Fibroblast of pulmonary artery (primary cell): ENCODE measurements around the gene UTRN.

ENCODE experiments used
- DNase-seq: peaks from one replicate; pipeline ENCODE4 v3.0.0-alpha.2; 2010; ENCODE audit warnings: low read depth
- H3K4me3 ChIP-seq: replicated peaks from 2 replicates; pipeline ENCODE4 v1.5.1; 2011; ENCODE audit warnings: low read depth, mild to moderate bottlenecking, control low read depth, low read length, moderate library complexity
- TF ChIP-seq, protein P1 (sequence below): IDR thresholded peaks from 2 replicates; pipeline ENCODE4 v1.5.1; 2011; ENCODE audit warnings: mild to moderate bottlenecking, control low read depth, low read length, inconsistent platforms; ENCODE audit errors: missing control alignments

Gene UTRN

DNA sequence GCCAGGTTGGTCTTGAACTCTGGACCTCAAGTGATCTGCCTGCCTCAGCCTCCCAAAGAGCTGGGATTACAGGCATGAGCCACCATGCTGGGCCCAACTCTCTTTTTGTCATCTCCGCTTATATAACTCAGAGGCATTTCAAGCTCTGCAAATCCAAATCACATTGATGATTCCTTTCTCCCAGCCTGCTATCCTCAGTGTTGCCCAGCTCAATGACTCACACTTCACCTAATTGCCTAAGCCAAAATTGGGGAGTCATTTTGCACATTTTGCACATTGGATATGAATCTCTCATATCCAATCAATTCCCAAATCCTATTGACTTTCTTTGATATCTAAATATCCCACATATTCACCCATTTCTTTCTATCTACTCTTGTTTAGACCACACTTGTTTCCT lies 3.9 kb downstream of the UTRN start:
- TF ChIP-seq, protein P1, sequence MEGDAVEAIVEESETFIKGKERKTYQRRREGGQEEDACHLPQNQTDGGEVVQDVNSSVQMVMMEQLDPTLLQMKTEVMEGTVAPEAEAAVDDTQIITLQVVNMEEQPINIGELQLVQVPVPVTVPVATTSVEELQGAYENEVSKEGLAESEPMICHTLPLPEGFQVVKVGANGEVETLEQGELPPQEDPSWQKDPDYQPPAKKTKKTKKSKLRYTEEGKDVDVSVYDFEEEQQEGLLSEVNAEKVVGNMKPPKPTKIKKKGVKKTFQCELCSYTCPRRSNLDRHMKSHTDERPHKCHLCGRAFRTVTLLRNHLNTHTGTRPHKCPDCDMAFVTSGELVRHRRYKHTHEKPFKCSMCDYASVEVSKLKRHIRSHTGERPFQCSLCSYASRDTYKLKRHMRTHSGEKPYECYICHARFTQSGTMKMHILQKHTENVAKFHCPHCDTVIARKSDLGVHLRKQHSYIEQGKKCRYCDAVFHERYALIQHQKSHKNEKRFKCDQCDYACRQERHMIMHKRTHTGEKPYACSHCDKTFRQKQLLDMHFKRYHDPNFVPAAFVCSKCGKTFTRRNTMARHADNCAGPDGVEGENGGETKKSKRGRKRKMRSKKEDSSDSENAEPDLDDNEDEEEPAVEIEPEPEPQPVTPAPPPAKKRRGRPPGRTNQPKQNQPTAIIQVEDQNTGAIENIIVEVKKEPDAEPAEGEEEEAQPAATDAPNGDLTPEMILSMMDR = no peak
- H3K4me3 ChIP-seq = no peak overlapping the region
- no peak for DNase-seq

DNA sequence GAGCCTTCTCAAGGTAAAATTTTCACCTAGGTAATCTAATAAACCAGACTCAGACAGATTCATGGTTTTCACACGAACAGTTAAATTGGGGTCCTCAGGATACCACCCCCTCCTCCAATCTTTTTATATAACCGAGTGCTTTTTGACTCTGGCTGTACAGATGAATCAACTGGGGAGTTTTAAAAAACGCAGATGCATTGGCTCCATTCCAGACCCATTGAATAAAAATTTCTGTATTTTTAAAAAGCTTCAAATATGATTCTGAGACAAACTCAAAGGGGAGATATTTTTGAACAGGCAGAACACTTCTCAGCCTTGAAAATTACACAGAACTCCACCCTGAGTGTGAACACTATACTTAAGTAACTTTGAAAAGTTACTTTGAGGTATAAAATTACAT lies 7.2 kb downstream of the UTRN start:
- TF ChIP-seq, protein P1 = no peak
- no peak for DNase-seq
- no peak overlapping the region for H3K4me3 ChIP-seq

GRCh38 chr6:144294016-144294415 lies 8.9 kb downstream of the UTRN start:
- DNase-seq = peak; percentile 91
- H3K4me3 ChIP-seq = no peak overlapping the region
- TF ChIP-seq, protein P1 = no peak

- TF ChIP-seq, protein P1 = no peak
- no peak overlapping the region for H3K4me3 ChIP-seq
- no peak for DNase-seq
Observed at GRCh38 chr6:144295211-144295610, 10.1 kb downstream of the UTRN start.

GRCh38 chr6:144295981-144296767 lies 11.0 kb downstream of the UTRN start:
- TF ChIP-seq, protein P1 = no peak
- no peak overlapping the region for H3K4me3 ChIP-seq
- DNase-seq = no peak

- no peak overlapping the region for H3K4me3 ChIP-seq
- TF ChIP-seq, protein P1 = no peak
- peak; percentile 30 for DNase-seq
Observed at GRCh38 chr6:144296973-144297372, 11.8 kb downstream of the UTRN start.
